Skeletal muscle satellite cell (primary cell): Measurements from ENCODE around the gene OST4.

Experiments used
- H3K27me3 ChIP-seq: 2 replicates; pipeline ENCODE4 v1.7.0; 2013; ENCODE audit warnings: low read length; ENCODE audit not compliant: control insufficient read depth, insufficient read depth
- H3K36me3 ChIP-seq: 2 replicates; pipeline ENCODE4 v1.7.0; 2013; ENCODE audit warnings: mild to moderate bottlenecking, control low read depth, low read length; ENCODE audit not compliant: insufficient read depth
- H3K4me1 ChIP-seq: 2 replicates; pipeline ENCODE4 v1.7.0; 2013; ENCODE audit warnings: low read length; ENCODE audit not compliant: control insufficient read depth, insufficient read depth
- H3K4me2 ChIP-seq: 2 replicates; pipeline ENCODE4 v1.7.0; 2013; ENCODE audit warnings: mild to moderate bottlenecking, low read length
- H3K4me3 ChIP-seq: 2 replicates; pipeline ENCODE4 v1.7.0; 2013; ENCODE audit warnings: low read length
- H3K9ac ChIP-seq: 2 replicates; pipeline ENCODE4 v1.7.0; 2013; ENCODE audit warnings: mild to moderate bottlenecking, low read depth, low read length, moderate library complexity
- H3K9me3 ChIP-seq: replicated peaks from 2 replicates; pipeline ENCODE4 v1.7.0; 2013; ENCODE audit warnings: mild to moderate bottlenecking, control low read depth, low read length

Gene OST4

DNA sequence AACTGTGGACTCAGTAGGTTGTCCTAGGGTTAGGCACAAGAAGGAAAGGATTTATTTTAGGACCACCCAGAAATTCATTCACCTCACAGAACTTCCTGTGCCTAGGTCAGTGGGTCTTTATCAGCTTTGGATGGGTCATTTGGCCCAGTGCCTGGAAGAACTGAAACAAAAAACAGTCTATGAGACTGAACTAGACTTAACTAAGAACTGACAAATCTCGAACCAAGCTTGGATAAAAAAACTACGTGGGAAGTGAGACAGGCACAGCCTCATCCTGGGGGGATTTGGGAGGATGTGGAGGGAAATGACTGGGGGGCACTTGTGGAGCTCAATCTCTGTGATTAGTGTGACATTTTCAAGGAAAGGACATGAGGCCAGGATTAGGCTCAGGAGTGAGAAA, 2.3 kb upstream of the OST4 start:
- Histone ChIP-seq H3K27me3 (no peaks in the 10 kb centered on the region), H3K4me1 (peaks cover 43% of the 10 kb centered on the region), H3K9me3 (no peaks in the 10 kb centered on the region), H3K4me3 (no peak overlapping the region), H3K36me3 (peaks cover 12% of the 10 kb centered on the region), H3K9ac (no peak overlapping the region), H3K4me2 (no peak overlapping the region)

GRCh38 chr2:27072920-27073319, 1.5 kb upstream of the OST4 start:
- Histone ChIP-seq H3K27me3 (no peaks in the 10 kb centered on the region), H3K4me3 (no peak overlapping the region), H3K4me1 (peaks cover 35% of the 10 kb centered on the region), H3K36me3 (peaks cover 21% of the 10 kb centered on the region), H3K4me2 (no peak overlapping the region), H3K9ac (no peak overlapping the region), H3K9me3 (no peaks in the 10 kb centered on the region)

- Histone ChIP-seq H3K9me3 (no peaks in the 10 kb centered on the region), H3K36me3 (peaks cover 28% of the 10 kb centered on the region), H3K4me1 (peaks cover 33% of the 10 kb centered on the region), H3K9ac (peak overlapping the region; percentile 93), H3K27me3 (no peaks in the 10 kb centered on the region), H3K4me3 (peak overlapping the region; percentile 82), H3K4me2 (peak overlapping the region; percentile 91)
These were observed 756 bp upstream of the OST4 start for GRCh38 chr2:27071990-27072830.

DNA sequence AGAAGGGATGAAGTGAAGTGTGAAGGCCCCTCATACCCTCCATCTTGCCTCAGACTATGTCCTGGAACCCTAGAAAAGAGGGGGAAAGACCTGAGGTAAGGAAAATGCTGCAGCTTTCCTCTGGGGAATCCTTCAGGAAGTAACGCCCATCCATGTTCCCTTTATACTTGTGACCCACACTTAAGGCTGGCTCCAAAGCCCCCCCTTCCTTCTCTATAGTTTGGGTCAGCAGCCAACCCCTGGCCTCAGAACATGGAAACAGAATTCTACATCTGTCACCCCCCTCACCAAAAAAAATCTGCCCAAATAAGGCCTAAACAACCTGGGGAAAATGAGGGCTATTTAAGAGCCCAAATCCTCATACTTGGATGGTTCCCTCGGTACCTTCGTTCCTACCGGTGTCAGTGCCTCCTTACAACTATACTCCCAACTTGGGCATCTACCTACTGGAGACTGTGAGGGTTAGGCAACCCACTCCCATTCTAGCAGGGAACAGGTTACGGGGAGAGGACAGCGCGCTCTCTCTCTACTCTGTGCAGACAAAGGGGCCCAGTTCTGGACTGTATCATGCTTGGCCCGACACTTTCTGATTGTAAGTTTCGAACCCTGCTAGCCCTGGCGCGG, 689 bp downstream of the OST4 start:
- Histone ChIP-seq H3K4me3 (peak overlapping the region; percentile 82), H3K9me3 (no peaks in the 10 kb centered on the region), H3K36me3 (peaks cover 30% of the 10 kb centered on the region), H3K4me1 (peaks cover 33% of the 10 kb centered on the region), H3K9ac (peak overlapping the region; percentile 93), H3K4me2 (peak overlapping the region; percentile 91), H3K27me3 (no peaks in the 10 kb centered on the region)

DNA sequence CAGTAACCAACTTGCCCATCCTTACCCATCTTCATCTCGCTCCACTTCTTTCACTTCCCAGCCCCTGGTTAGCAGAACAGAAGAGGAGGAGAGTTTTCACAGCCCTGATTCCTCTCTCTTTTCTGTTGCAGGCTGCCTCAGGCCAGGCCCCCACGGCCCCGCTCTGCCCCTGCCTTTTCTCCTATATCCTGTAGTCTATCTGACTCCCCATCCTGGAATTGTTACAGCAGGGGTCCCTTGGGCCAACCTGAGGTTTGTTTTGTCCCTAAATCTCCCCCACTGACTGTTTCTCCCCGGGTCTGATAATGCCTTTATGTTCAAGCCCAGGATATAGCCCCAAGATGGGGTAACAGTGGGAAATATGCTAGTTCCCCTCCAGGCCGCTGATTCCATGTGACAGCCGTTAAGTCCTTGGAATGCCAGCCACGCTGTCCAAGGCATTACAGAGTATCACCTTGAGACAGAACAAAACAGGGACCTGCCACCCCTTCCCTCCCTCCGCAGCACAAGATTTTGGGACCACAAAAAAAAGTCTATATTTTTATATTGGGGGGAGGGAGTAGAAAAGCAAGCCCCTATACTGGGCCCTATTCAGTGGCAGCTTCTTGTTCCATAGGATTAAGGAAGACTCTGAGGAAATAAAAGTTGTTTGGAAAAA, 1.4 kb downstream of the OST4 start:
- peak overlapping the region; percentile 91 for H3K4me2 ChIP-seq
- H3K36me3 ChIP-seq = peaks cover 37% of the 10 kb centered on the region
- H3K9ac ChIP-seq = peak overlapping the region; percentile 93
- peaks cover 29% of the 10 kb centered on the region for H3K4me1 ChIP-seq
- H3K4me3 ChIP-seq = peak overlapping the region; percentile 82
- H3K27me3 ChIP-seq = no peaks in the 10 kb centered on the region
- no peaks in the 10 kb centered on the region for H3K9me3 ChIP-seq

DNA sequence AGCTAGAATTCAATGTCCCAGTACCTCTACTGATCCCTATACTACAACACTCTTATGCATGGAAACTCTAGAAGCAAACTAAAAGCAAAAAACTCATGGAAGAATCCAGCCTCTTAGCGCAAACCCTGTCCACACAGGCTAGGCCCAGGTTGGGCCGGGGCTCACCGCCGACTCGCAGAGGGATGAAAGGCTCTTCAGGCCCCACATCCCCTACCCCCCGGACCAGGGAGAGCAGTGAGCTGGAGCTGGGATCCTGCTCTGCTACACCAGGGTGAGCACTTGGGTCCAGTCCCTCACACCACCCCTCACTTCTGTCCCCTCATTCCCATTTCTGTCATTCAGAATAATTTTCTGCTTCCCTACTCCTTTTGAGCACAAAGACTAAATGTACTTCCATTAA, 2.0 kb downstream of the OST4 start:
- no peaks in the 10 kb centered on the region for H3K9me3 ChIP-seq
- H3K4me2 ChIP-seq = peak overlapping the region; percentile 91
- peaks cover 40% of the 10 kb centered on the region for H3K36me3 ChIP-seq
- peak overlapping the region; percentile 82 for H3K4me3 ChIP-seq
- H3K4me1 ChIP-seq = peaks cover 24% of the 10 kb centered on the region
- H3K9ac ChIP-seq = peak overlapping the region; percentile 93
- H3K27me3 ChIP-seq = no peaks in the 10 kb centered on the region

DNA sequence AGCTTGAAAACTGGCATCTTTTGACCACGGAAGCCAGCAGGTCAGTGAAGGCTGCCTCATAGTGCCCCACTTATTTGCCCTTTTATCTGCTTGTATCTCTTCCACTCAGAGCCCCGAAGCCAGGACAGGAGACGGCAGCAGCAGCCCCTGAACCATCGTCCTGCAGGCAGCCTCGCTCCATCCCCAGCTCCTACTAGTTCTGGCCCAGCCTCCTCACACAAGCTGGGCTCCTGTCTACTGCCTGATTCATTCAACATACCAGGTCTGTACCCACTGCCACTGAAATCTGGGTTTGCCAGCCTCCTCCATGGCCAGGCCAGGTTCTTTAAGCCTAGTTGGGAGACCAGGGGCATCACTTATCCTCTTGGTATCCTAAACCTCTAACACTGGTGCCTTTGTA, 4.1 kb downstream of the OST4 start:
- no peaks in the 10 kb centered on the region for H3K27me3 ChIP-seq
- H3K4me2 ChIP-seq = no peak overlapping the region
- H3K4me1 ChIP-seq = peaks cover 21% of the 10 kb centered on the region
- H3K9me3 ChIP-seq = no peaks in the 10 kb centered on the region
- H3K36me3 ChIP-seq = peaks cover 40% of the 10 kb centered on the region
- H3K4me3 ChIP-seq = no peak overlapping the region
- H3K9ac ChIP-seq = no peak overlapping the region

- Histone ChIP-seq H3K4me2 (no peak overlapping the region), H3K4me1 (peaks cover 11% of the 10 kb centered on the region), H3K36me3 (peaks cover 44% of the 10 kb centered on the region)
These were observed 6.3 kb downstream of the OST4 start for GRCh38 chr2:27065128-27065527.

GRCh38 chr2:27060323-27060722, 11.1 kb downstream of the OST4 start:
- Histone ChIP-seq H3K4me1 (no peaks in the 10 kb centered on the region), H3K4me3 (no peak overlapping the region), H3K4me2 (no peak overlapping the region), H3K9me3 (no peaks in the 10 kb centered on the region), H3K9ac (no peak overlapping the region), H3K36me3 (peaks cover 18% of the 10 kb centered on the region), H3K27me3 (no peaks in the 10 kb centered on the region)

More at GRCh38 chr2:27065128-27065527, 6.3 kb downstream of the OST4 start:
- no peaks in the 10 kb centered on the region for H3K9me3 ChIP-seq
- no peak overlapping the region for H3K9ac ChIP-seq
- H3K27me3 ChIP-seq = no peaks in the 10 kb centered on the region
- H3K4me3 ChIP-seq = no peak overlapping the region

GRCh38 chr2:27059141-27059820, 12.2 kb downstream of the OST4 start:
- peaks cover 17% of the 10 kb centered on the region for H3K36me3 ChIP-seq
- no peak overlapping the region for H3K9ac ChIP-seq
- H3K4me3 ChIP-seq = no peak overlapping the region
- no peak overlapping the region for H3K4me2 ChIP-seq
- H3K27me3 ChIP-seq = no peaks in the 10 kb centered on the region
- no peaks in the 10 kb centered on the region for H3K4me1 ChIP-seq
- H3K9me3 ChIP-seq = no peaks in the 10 kb centered on the region

GRCh38 chr2:27058210-27058609, 13.2 kb downstream of the OST4 start:
- Histone ChIP-seq H3K4me2 (no peak overlapping the region), H3K4me3 (no peak overlapping the region), H3K9me3 (no peaks in the 10 kb centered on the region), H3K36me3 (peaks cover 20% of the 10 kb centered on the region), H3K9ac (no peak overlapping the region), H3K4me1 (no peaks in the 10 kb centered on the region), H3K27me3 (no peaks in the 10 kb centered on the region)
